ENCODE results near the gene MCHR1.

Gene MCHR1

GRCh38 chr22:40727964-40728615 is 48.8 kb downstream of the MCHR1 start:
- no peak for DNase-seq

- no peak for DNase-seq
Measured at GRCh38 chr22:40728731-40729189, 49.5 kb downstream of the MCHR1 start.

DNA sequence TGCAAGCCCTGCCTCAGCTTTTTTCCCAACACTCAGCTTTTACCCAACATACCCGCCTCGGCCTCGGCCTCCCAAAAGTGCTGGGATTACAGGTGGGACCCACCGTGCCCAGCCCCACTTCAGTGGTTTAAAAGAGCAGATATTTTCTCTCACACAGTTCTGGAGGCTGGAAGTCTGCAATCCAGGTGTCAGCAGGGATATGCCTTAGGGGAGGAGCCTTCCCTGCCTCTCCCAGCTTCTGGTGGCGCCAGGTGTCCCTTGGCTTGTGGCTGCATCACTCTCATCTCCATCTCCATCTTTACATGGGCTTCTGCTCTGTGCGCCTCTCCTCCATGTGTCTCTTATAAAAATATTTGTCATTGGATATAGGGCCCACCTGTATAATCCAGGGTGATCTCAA is 50.0 kb downstream of the MCHR1 start:
- no peak for DNase-seq

Data from NCI-H1048 (cell line).